ENCODE data around the gene PPP3CA. TPM values are rescaled to one million over a fixed set of nuclear protein-coding genes. Genes with fewer than 3 reads are reported as not detected.

The PPP3CA gene
- total RNA-seq, 1 experiment from 2014 or later: 31.0 TPM

- H3K9me3 ChIP-seq (ENCODE audit: control insufficient read depth, insufficient read depth, low read depth, low read length): no peaks in the 10 kb centered on the region
- in situ Hi-C loops (cut with HindIII; ENCODE audit: low pct_unique_long_range_greater_than_20kb, low sequenced_read_pairs) (no loop called here), intact Hi-C loops (cut with micrococcal nuclease; ENCODE audit: unreplicated experiment) (no loop called here)
- ATAC-seq (no peak), DNase-seq (ENCODE audit: low read depth, low spot score) (no peak)
- no peak overlapping the region for H3K27ac ChIP-seq (ENCODE audit: low read length)
- POLR2A ChIA-PET: interaction anchor here (0.5 kb wide), 1 partner anchor 133 kb away, joined by 5 read pairs; no protein-coding TSS in a partner anchor
- CTCF ChIA-PET: no interaction called here
- BruUV-seq (replicated peaks): no TSS peak
- TF ChIP-seq CTCF (IDR thresholded peaks at IDR 0.05): no peak
- no peak for TF ChIP-seq SIN3A (IDR thresholded peaks at IDR 0.05; ENCODE audit: borderline replicate concordance, insufficient read depth, low read depth, low read length)
- no peak for TF ChIP-seq TCF7L2 (IDR thresholded peaks at IDR 0.05; ENCODE audit: low read depth, low read length)
- TF ChIP-seq REST (IDR thresholded peaks at IDR 0.05; ENCODE audit: insufficient read depth in 1 of 2, low read depth in 2 of 2, low read length in 1 of 2): no peak
- TF ChIP-seq POLR2AphosphoS5 (IDR thresholded peaks at IDR 0.05; ENCODE audit: low read depth, low read length): no peak
- no peak overlapping the region for H3K4me3 ChIP-seq (ENCODE audit: low read depth in 2 of 2, low read length in 2 of 2)
- peaks cover 8% of the 10 kb centered on the region for H3K4me1 ChIP-seq (ENCODE audit: control insufficient read depth, insufficient read depth, low read length)
- no peaks in the 10 kb centered on the region for H3K36me3 ChIP-seq (ENCODE audit: control insufficient read depth, insufficient read depth, low read length)
- H3K27me3 ChIP-seq (ENCODE audit: control insufficient read depth, insufficient read depth, low read length): no peaks in the 10 kb centered on the region
These were observed 41.1 kb downstream of the PPP3CA start for GRCh38 chr4:101306225-101306624.

- Histone ChIP-seq H3K9me3 (ENCODE audit: control insufficient read depth, insufficient read depth, low read depth, low read length) (no peaks in the 10 kb centered on the region), H3K27me3 (ENCODE audit: control insufficient read depth, insufficient read depth, low read length) (no peaks in the 10 kb centered on the region), H3K4me1 (ENCODE audit: control insufficient read depth, insufficient read depth, low read length) (peaks cover 8% of the 10 kb centered on the region), H3K4me3 (ENCODE audit: low read depth in 2 of 2, low read length in 2 of 2) (no peak overlapping the region), H3K36me3 (ENCODE audit: control insufficient read depth, insufficient read depth, low read length) (no peaks in the 10 kb centered on the region), H3K27ac (ENCODE audit: low read length) (no peak overlapping the region)
- ATAC-seq (peak; percentile 48; the same call in 1 of the 2 replicates), DNase-seq (ENCODE audit: low read depth, low spot score) (no peak)
- POLR2A ChIA-PET: no interaction called here
- no TSS peak for BruUV-seq (replicated peaks)
- no peak for TF ChIP-seq POLR2AphosphoS5 (IDR thresholded peaks at IDR 0.05; ENCODE audit: low read depth, low read length)
- TF ChIP-seq CTCF (IDR thresholded peaks at IDR 0.05): no peak
- TF ChIP-seq TCF7L2 (IDR thresholded peaks at IDR 0.05; ENCODE audit: low read depth, low read length): no peak
- no peak for TF ChIP-seq SIN3A (IDR thresholded peaks at IDR 0.05; ENCODE audit: borderline replicate concordance, insufficient read depth, low read depth, low read length)
- no peak for TF ChIP-seq REST (IDR thresholded peaks at IDR 0.05; ENCODE audit: insufficient read depth in 1 of 2, low read depth in 2 of 2, low read length in 1 of 2)
- CTCF ChIA-PET: no interaction called here
- in situ Hi-C loops (cut with HindIII; ENCODE audit: low pct_unique_long_range_greater_than_20kb, low sequenced_read_pairs): no loop called here
- intact Hi-C loops (cut with micrococcal nuclease; ENCODE audit: unreplicated experiment): no loop called here
These were observed 42.4 kb downstream of the PPP3CA start for GRCh38 chr4:101304916-101305315.
